Suprapubic skin (tissue), 3 donors: Measurements from ENCODE around the gene METTL15.

ENCODE experiments used
- POLR2A ChIP-seq, 2 donors: fragments of 450-650 bp; IDR thresholded peaks; one replicate each; pipeline ENCODE4 v1.6.1; 2017; ENCODE audit warnings: antibody characterized with exemption in 2 of 2, mild to moderate bottlenecking in 2 of 2, moderate library complexity in 2 of 2
- TF ChIP-seq, protein P1 (sequence below), 2 donors: fragments of 200-600 bp in 1 of 2; fragments of 450-650 bp in 1 of 2; sonication (generic) in 1 of 2; IDR thresholded peaks; one replicate each; pipeline ENCODE4 v1.5.1; 2016 to 2019; ENCODE audit warnings: antibody characterized with exemption in 2 of 2, mild to moderate bottlenecking in 1 of 2, moderate library complexity in 1 of 2

- TF ChIP-seq POLR2A (IDR thresholded peaks at IDR 0.05): no peak
- TF ChIP-seq, protein P1, sequence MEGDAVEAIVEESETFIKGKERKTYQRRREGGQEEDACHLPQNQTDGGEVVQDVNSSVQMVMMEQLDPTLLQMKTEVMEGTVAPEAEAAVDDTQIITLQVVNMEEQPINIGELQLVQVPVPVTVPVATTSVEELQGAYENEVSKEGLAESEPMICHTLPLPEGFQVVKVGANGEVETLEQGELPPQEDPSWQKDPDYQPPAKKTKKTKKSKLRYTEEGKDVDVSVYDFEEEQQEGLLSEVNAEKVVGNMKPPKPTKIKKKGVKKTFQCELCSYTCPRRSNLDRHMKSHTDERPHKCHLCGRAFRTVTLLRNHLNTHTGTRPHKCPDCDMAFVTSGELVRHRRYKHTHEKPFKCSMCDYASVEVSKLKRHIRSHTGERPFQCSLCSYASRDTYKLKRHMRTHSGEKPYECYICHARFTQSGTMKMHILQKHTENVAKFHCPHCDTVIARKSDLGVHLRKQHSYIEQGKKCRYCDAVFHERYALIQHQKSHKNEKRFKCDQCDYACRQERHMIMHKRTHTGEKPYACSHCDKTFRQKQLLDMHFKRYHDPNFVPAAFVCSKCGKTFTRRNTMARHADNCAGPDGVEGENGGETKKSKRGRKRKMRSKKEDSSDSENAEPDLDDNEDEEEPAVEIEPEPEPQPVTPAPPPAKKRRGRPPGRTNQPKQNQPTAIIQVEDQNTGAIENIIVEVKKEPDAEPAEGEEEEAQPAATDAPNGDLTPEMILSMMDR (IDR thresholded peaks at IDR 0.05): no peak
Measured at GRCh38 chr11:28268925-28269324, 160.7 kb downstream of the METTL15 start.
